Heart right ventricle (tissue), 16 donors: ENCODE measurements around the gene CDK19. TPM values are rescaled to one million over a fixed set of nuclear protein-coding genes. Genes with fewer than 3 reads are reported as not detected.

Experiments
- ATAC-seq, 8 donors: fragments of 200-7000 bp; cut with Tn5 transposase; one replicate each; pipeline ENCODE4 v1.9.1; 2020; ENCODE audit warnings: mild to moderate bottlenecking in 8 of 8, moderate library complexity in 8 of 8, moderate number of reproducible peaks in 1 of 8
- DNase-seq, 2 donors: peaks; one replicate each; pipeline ENCODE4 v3.0.0-alpha.2; 2020
- H3K27ac ChIP-seq, 10 donors: fragments of 200-600 bp; sonication (generic) in 2 of 10; one replicate each; pipeline versions ENCODE4 v1.5.0 to v1.8.0; 2020 to 2022; ENCODE audit warnings: mild to moderate bottlenecking in 3 of 10
- H3K27me3 ChIP-seq, 7 donors: fragments of 200-600 bp; one replicate each; pipeline ENCODE4 v1.8.0; 2021 to 2022; ENCODE audit warnings: mild to moderate bottlenecking in 2 of 7
- H3K36me3 ChIP-seq, 9 donors: fragments of 200-600 bp; sonication (generic) in 1 of 9; one replicate each; pipeline versions ENCODE4 v1.5.0 to v1.8.0; 2020 to 2022; ENCODE audit warnings: mild to moderate bottlenecking in 2 of 9
- H3K4me1 ChIP-seq, 9 donors: fragments of 200-600 bp; sonication (generic) in 1 of 9; one replicate each; pipeline versions ENCODE4 v1.5.0 to v1.8.0; 2020 to 2022; ENCODE audit warnings: mild to moderate bottlenecking in 4 of 9
- H3K4me3 ChIP-seq, 10 donors: fragments of 200-600 bp; sonication (generic) in 2 of 10; one replicate each; pipeline versions ENCODE4 v1.5.0 to v1.8.0; 2020 to 2022; ENCODE audit warnings: mild to moderate bottlenecking in 7 of 10, moderate library complexity in 2 of 10
- H3K9me3 ChIP-seq, 11 donors: fragments of 200-600 bp in 10 of 11; sonication (generic) in 2 of 11; one replicate each; pipeline versions ENCODE4 v1.5.0 to v1.8.0; 2013 to 2022; ENCODE audit warnings: mild to moderate bottlenecking in 2 of 11, control low read depth in 1 of 11, moderate library complexity in 1 of 11
- CTCF ChIP-seq, 9 donors: fragments of 200-600 bp; sonication (generic) in 2 of 9; IDR thresholded peaks; one replicate each; pipeline versions ENCODE4 v1.5.0 to v1.8.0; 2021 to 2022; ENCODE audit warnings: antibody characterized with exemption in 9 of 9, mild to moderate bottlenecking in 5 of 9, moderate library complexity in 1 of 9
- WGBS, 2 donors: extraction: QIAGEN DNeasy Blood & Tissue Kit; methylation state at CpG; one replicate each; pipeline ENCODE4 v1.1.7; 2013; ENCODE audit warnings: inconsistent platforms in 1 of 2; 5-methylcytosine and 5-hydroxymethylcytosine counted together
- intact Hi-C, 10 donors: fragments of 100-400 bp; cut with DNase I; formaldehyde crosslinking; loops; one replicate each; pipeline versions ENCODE4 v1.11.1 to v1.14.2; 2022
- polyA plus RNA-seq, 2 donors: library from polyadenylated mRNA; stranded (reverse); fragments of 200-250 nt; gene quantifications; one replicate each; pipeline ENCODE4 v1.2.3, GENCODE V29; 2013
- total RNA-seq, 10 donors: library from RNA; stranded (reverse); fragmentation: NEBNext Ultra II Directional in 3 of 10; extraction: Animal tissue kit (Norgen Biotek cat#: 25700) in 3 of 10; gene quantifications; one replicate each; pipeline versions ENCODE4 v1.2.1 to v1.2.4, GENCODE V29; 2021 to 2023
- donor health status: Arrhythmogenic right ventricular cardiomyopathy.
- donor health status: ischemic (EF 13 %, LVEDD 7.1; RV severe dilation, severe dysfunction).
- donor health status: healthy with polysubstance abuse.
- donor health status: DM: no; HTN: yes; CAD: no.
- donor health status: DM: no; HTN: no; CAD: no.
- donor health status: ischemic (EF 25% LVEDD 6.9; RV normal size, moderate dysfunction).
- donor health status: ischemic (EF 25% LVEDD 5.7; RV mildly dilated, moderate dysfunction).
- donor health status: healthy.
- donor health status: DM: yes; HTN: yes; CAD: no.
- donor health status: Ischemic cardiomyopathy.
- donor health status: ischemic (EF 35%, LVEDD 5.7; RV mildly dilated, moderate dysfunction).
- donor health status: nonischemic (EF 11% LVEDD 7.7; RV severe dilation, severe dysfunction).
- donor health status: DM: yes; HTN: yes; CAD: no.
- donor health status: PGD.
- donor health status: ischemic (EF 29% LVEDD 5.4; RV normal size, mild dysfunction).
- donor health status: nonischemic (EF 23%, LVEDD 6.1; RV moderate dilation, normal function).

CDK19 gene
- total and polyA plus RNA-seq, 12 donors: 3.9 to 13.0 (median 8.4) TPM

GRCh38 chr6:110564703-110565421 is 250.4 kb downstream of the CDK19 start:
- intact Hi-C loops: no loop called here
- Histone ChIP-seq H3K27ac (no peak overlapping the region), H3K27me3 (no peaks in the 10 kb centered on the region), H3K4me3 (no peak overlapping the region), H3K4me1 (peaks cover 0 to 15% (median 8%) of the 10 kb centered on the region in 9 donors), H3K36me3 (no peaks in the 10 kb centered on the region), H3K9me3 (peaks cover 0 to 7% (median 0%) of the 10 kb centered on the region in 11 donors)
- ATAC-seq (no peak), DNase-seq (no peak)
- 90 to 91% methylated on average over 6 of the region's 6 CpGs for WGBS, 2 donors
- no peak for TF ChIP-seq CTCF (IDR thresholded peaks at IDR 0.05)

GRCh38 chr6:110563711-110564110 is 251.6 kb downstream of the CDK19 start:
- ATAC-seq (no peak), DNase-seq (no peak)
- no peaks in the 10 kb centered on the region for H3K36me3 ChIP-seq
- no peak overlapping the region for H3K27ac ChIP-seq
- peaks cover 0 to 13% (median 0%) of the 10 kb centered on the region in 11 donors for H3K9me3 ChIP-seq
- H3K4me3 ChIP-seq: no peak overlapping the region
- TF ChIP-seq CTCF (IDR thresholded peaks at IDR 0.05): no peak
- intact Hi-C loops: no loop called here
- no peaks in the 10 kb centered on the region for H3K27me3 ChIP-seq
- WGBS, 2 donors: 73 to 89% methylated on average over 2 of the region's 2 CpGs
- H3K4me1 ChIP-seq: peaks cover 0 to 15% (median 8%) of the 10 kb centered on the region in 9 donors

GRCh38 chr6:110562316-110562915 is 252.9 kb downstream of the CDK19 start:
- intact Hi-C loops: no loop called here
- ATAC-seq: no peak
- 92 to 99% methylated on average over 6 of the region's 6 CpGs for WGBS, 2 donors

GRCh38 chr6:110561696-110562095 is 253.6 kb downstream of the CDK19 start:
- no peak for DNase-seq
- Histone ChIP-seq H3K9me3 (peaks cover 0 to 13% (median 0%) of the 10 kb centered on the region in 11 donors), H3K4me3 (no peak overlapping the region), H3K36me3 (no peaks in the 10 kb centered on the region), H3K27me3 (no peaks in the 10 kb centered on the region), H3K4me1 (peaks cover 0 to 10% (median 3%) of the 10 kb centered on the region in 9 donors), H3K27ac (no peak overlapping the region)
- TF ChIP-seq CTCF (IDR thresholded peaks at IDR 0.05): no peak
- intact Hi-C loops: no loop called here
- ATAC-seq: no peak

More at GRCh38 chr6:110562316-110562915, 252.9 kb downstream of the CDK19 start:
- H3K4me1 ChIP-seq: peaks cover 0 to 15% (median 8%) of the 10 kb centered on the region in 9 donors
- peaks cover 0 to 13% (median 0%) of the 10 kb centered on the region in 11 donors for H3K9me3 ChIP-seq
- DNase-seq: no peak
- no peaks in the 10 kb centered on the region for H3K36me3 ChIP-seq
- no peak for TF ChIP-seq CTCF (IDR thresholded peaks at IDR 0.05)
- H3K27ac ChIP-seq: no peak overlapping the region
- H3K27me3 ChIP-seq: no peaks in the 10 kb centered on the region
- no peak overlapping the region for H3K4me3 ChIP-seq
